Measurements from ENCODE around the gene BDNF. TPM values are rescaled to one million over a fixed set of nuclear protein-coding genes. Genes with fewer than 3 reads are reported as not detected.
"Not testable (repeated sequence)": the region's sequence is repeated elsewhere in the genome, so short reads cannot be mapped to it uniquely, and the experiment has no call there.

BDNF gene
- total RNA-seq = 0.07 and 0.20 TPM in 2 replicates
- long read RNA-seq = 0 reads

DNA sequence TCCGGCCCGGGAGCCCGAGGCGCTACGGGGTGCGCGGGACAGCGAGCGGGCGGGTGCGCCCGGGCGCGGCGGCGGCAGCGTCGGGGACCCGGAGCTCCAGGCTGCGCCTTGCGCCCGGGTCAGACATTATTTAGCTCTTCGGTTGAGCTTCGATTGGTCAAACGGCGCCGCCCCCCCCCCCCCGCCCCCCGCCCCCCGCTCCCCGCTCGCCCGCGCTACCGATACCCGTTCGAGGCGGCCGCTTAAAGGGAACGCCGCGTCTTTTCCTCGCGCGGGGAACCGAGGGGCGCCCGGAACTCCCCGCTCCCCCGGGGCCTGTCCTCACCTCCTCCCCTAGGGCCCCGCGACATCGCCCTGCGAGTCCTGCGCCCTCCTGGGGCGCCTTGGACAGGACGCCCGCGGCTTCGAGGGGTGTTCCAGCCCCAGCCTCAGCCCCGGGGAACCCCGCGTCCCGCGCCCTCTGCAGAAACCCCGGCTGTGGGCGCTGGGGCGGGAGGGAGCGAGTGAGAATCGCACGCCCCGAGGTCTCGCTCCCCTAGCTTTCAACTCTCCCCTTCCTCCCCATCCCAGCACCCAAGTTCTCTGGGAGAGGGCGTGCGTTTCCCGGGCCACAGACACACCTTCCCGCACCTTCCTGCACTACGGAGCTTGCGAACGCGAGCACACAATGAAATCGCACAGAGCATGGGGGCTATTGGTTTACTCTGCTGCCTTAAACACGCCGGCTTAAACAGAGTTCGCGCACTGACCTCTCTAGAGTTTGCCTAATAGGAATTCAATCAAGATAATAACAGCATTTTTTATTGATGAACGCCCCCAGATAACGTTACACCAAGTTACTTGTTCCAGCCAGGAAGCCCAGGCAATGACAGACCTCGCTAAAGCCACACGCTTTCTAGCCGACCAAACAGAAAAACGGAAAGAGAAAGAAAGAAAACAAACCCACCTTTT is at the start of gene BDNF:
TSS of gene BDNF (minus strand) at position 105 of the 951 bp plus-strand sequence. CDS start 41,891 bp downstream, outside the sequence.
- Mint-ChIP-seq H3K36me3 (ENCODE audit: low read depth) (no peaks in the 10 kb centered on the region), H3K27me3 (ENCODE audit: low read depth) (peaks cover 88% of the 10 kb centered on the region), H3K27ac (ENCODE audit: unreplicated experiment) (no peak within 1 kb of the TSS), H3K4me1 (peaks cover 26% of the 10 kb centered on the region), H3K9me3 (no peaks in the 10 kb centered on the region), H3K4me3 (peak within 1 kb of the TSS; percentile 93)
- no peak for DNase-seq (ENCODE audit: low read depth, low spot score)
- TF ChIP-seq, protein P1, sequence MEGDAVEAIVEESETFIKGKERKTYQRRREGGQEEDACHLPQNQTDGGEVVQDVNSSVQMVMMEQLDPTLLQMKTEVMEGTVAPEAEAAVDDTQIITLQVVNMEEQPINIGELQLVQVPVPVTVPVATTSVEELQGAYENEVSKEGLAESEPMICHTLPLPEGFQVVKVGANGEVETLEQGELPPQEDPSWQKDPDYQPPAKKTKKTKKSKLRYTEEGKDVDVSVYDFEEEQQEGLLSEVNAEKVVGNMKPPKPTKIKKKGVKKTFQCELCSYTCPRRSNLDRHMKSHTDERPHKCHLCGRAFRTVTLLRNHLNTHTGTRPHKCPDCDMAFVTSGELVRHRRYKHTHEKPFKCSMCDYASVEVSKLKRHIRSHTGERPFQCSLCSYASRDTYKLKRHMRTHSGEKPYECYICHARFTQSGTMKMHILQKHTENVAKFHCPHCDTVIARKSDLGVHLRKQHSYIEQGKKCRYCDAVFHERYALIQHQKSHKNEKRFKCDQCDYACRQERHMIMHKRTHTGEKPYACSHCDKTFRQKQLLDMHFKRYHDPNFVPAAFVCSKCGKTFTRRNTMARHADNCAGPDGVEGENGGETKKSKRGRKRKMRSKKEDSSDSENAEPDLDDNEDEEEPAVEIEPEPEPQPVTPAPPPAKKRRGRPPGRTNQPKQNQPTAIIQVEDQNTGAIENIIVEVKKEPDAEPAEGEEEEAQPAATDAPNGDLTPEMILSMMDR (conservative IDR thresholded peaks at IDR 0.05) = no peak

DNA sequence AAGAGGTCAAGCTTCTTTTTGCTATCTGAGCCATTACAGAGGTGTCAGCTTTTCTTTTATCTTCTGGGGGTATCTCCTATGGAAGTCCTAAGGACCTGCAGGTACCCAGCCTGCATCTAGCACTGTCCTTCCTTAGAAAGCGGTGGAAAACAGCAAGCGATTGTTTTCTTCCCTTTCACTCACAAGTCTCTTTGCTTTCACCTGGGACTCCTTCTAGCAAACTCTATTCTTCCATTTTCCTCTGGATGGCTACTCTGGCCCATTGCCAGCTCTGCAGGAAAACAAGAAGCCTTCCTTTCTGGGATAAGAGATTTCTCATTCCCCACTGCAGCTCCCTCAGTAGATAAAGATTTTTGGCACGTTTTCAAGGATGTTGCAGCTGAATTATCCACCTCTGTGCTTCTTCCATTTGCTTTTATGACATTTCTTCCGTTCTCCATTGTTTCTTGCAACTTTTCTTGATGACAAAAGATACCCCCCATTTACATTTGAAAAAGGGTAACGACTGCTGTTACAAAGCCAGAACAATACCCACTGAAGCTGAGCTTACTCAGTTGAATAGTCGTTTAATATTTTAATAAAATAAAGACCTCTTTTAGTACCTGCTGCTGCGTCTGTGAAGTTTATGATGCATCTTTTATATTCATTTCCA is 40.2 kb upstream of the BDNF start:
- no peak overlapping the region for H3K4me3 Mint-ChIP-seq
- peaks cover 33% of the 10 kb centered on the region for H3K27me3 Mint-ChIP-seq (ENCODE audit: low read depth)

DNA sequence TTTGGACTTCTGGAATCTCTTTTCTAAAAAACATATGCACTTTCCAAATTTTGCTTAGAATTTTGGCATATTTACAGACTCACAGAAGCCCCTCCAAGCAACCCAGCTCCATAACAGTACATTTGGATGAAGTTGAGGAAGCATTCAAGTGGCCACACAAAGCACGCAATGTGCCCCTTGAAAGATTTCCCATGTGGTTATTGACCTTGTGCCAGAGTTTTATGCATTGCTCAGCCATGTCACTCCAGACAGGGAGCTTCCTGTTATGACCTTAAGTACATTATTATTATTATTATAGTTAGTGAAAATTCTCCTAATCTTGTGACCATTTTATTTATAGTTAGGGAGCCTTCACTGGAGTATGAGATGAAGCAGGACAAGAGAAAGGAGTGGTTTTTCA is 35.0 kb upstream of the BDNF start:
- H3K27me3 Mint-ChIP-seq (ENCODE audit: low read depth) = peaks cover 34% of the 10 kb centered on the region
- H3K36me3 Mint-ChIP-seq (ENCODE audit: low read depth) = no peaks in the 10 kb centered on the region
- TF ChIP-seq, protein P1 (conservative IDR thresholded peaks at IDR 0.05) = no peak
- no peak overlapping the region for H3K27ac Mint-ChIP-seq (ENCODE audit: unreplicated experiment)
- DNase-seq (ENCODE audit: low read depth, low spot score) = no peak
- H3K4me3 Mint-ChIP-seq = no peak overlapping the region
- no peaks in the 10 kb centered on the region for H3K9me3 Mint-ChIP-seq
- H3K4me1 Mint-ChIP-seq = peaks cover 2% of the 10 kb centered on the region

More for the DNA sequence above, 40.2 kb upstream of the BDNF start:
- Mint-ChIP-seq H3K27ac (ENCODE audit: unreplicated experiment) (no peak overlapping the region), H3K4me1 (peaks cover 9% of the 10 kb centered on the region), H3K36me3 (ENCODE audit: low read depth) (no peaks in the 10 kb centered on the region), H3K9me3 (no peaks in the 10 kb centered on the region)
- no peak for DNase-seq (ENCODE audit: low read depth, low spot score)
- TF ChIP-seq, protein P1 (conservative IDR thresholded peaks at IDR 0.05) = no peak

DNA sequence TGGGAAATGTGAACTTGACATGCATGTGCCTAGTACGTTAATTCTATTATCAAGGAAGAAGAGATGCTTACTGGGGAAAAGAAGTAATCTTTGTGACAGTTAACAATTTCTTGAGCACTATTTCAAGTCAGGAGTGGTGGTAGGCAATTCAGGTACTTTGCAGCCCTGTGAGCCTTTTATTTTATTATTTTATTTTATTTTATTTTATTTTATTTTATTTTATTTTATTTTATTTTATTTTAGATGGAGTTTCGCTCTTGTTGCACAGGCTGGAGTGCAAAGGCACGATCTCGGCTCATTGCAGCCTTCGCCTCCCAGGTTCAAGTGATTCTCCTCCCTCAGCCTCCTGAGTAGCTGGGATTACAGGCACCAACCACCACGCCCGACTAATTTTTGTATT is 31.5 kb upstream of the BDNF start:
- H3K4me1 Mint-ChIP-seq; H3K27ac Mint-ChIP-seq (ENCODE audit: unreplicated experiment); H3K4me3 Mint-ChIP-seq; H3K9me3 Mint-ChIP-seq; DNase-seq (ENCODE audit: low read depth, low spot score); H3K36me3 Mint-ChIP-seq (ENCODE audit: low read depth): not testable (repeated sequence)
- peaks cover 40% of the 10 kb centered on the region for H3K27me3 Mint-ChIP-seq (ENCODE audit: low read depth)

DNA sequence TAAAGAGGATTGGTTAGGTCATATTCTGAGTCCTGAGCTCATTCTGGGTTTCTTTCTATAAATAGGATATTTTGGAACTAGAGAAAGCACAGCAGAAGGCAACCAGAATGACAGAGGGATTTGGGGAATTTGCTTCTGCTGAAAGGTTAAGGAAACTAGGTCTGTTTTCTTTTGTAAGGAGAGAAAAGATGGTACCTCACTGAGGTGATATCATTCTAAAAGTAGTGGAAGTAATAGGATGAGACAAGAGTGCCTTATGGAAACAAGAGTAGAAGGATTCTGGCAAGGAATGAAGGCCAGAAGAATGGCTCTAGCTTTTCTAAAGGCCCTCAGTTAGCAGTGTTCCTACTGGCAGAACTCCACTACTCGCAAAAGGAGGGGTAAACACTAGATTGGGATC is 26.7 kb upstream of the BDNF start:
- Mint-ChIP-seq H3K4me3 (no peak overlapping the region), H3K4me1 (peaks cover 10% of the 10 kb centered on the region), H3K27me3 (ENCODE audit: low read depth) (peaks cover 80% of the 10 kb centered on the region), H3K36me3 (ENCODE audit: low read depth) (no peaks in the 10 kb centered on the region), H3K27ac (ENCODE audit: unreplicated experiment) (no peak overlapping the region), H3K9me3 (no peaks in the 10 kb centered on the region)
- TF ChIP-seq, protein P1 (conservative IDR thresholded peaks at IDR 0.05) = no peak
- DNase-seq (ENCODE audit: low read depth, low spot score) = no peak

All from neural crest cell (in vitro differentiated cells).